Bronchial epithelial cell (primary cell): ENCODE data around the gene SLC39A6. TPM values are rescaled to one million over a fixed set of nuclear protein-coding genes. Genes with fewer than 3 reads are reported as not detected.
"Not testable (repeated sequence)": the region's sequence is repeated elsewhere in the genome, so short reads cannot be mapped to it uniquely, and the experiment has no call there.

Source experiments
- DNase-seq: peaks from one replicate; pipeline ENCODE4 v3.0.0-alpha.2; 2010; ENCODE audit warnings: low read depth
- FAIRE-seq: peaks from 2 replicates; lab custom pipeline; 2011; peaks lifted over from hg19 to GRCh38; lab: Jason Lieb, UNC
- H3K27me3 ChIP-seq: 2 replicates; pipeline ENCODE4 v1.5.1; 2011; ENCODE audit warnings: low read length; ENCODE audit not compliant: control insufficient read depth, insufficient read depth
- H3K36me3 ChIP-seq: 2 replicates; pipeline ENCODE4 v1.5.1; 2011; ENCODE audit warnings: low read length; ENCODE audit not compliant: control insufficient read depth, insufficient read depth
- H3K4me3 ChIP-seq: 2 replicates; pipeline ENCODE4 v1.5.1; 2011; ENCODE audit warnings: mild to moderate bottlenecking, low read depth, low read length, control low read depth
- total RNA-seq: library from RNA; depleted of rRNA; stranded (reverse); fragments of >200 nt; gene quantifications from 2 replicates; pipeline ENCODE4 v1.2.1, GENCODE V29; 2014
- TF ChIP-seq, protein P1 (sequence below): IDR thresholded peaks from 2 replicates; pipeline ENCODE4 v1.5.1; 2011; ENCODE audit warnings: mild to moderate bottlenecking, moderate library complexity, low read length, control low read depth, inconsistent platforms; ENCODE audit not compliant: insufficient read depth, severe bottlenecking

Gene SLC39A6
- total RNA-seq, 1 donor from 2014 or later: 152 TPM

DNA sequence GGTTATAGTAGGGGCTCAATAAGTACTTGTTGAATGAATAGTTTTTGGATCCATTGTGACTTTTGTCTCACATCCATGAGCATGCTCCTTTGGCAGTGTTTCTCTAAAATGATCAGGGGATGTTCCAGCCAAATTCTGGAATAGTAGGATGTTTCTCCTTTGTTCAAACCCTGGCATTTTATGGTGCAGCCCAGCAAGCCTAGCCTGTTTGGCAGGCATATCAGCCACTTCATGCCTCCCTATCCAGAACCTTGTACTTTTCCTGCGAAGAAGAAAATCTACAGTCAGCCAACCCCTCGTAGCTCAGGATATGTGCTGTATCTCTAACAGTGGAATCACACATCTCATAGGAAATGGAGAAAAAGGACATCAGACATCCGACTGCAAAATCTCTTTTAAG is 34.7 kb downstream of the SLC39A6 start:
- Histone ChIP-seq H3K4me3 (no peak overlapping the region), H3K27me3 (no peaks in the 10 kb centered on the region), H3K36me3 (no peaks in the 10 kb centered on the region)
- TF ChIP-seq, protein P1, sequence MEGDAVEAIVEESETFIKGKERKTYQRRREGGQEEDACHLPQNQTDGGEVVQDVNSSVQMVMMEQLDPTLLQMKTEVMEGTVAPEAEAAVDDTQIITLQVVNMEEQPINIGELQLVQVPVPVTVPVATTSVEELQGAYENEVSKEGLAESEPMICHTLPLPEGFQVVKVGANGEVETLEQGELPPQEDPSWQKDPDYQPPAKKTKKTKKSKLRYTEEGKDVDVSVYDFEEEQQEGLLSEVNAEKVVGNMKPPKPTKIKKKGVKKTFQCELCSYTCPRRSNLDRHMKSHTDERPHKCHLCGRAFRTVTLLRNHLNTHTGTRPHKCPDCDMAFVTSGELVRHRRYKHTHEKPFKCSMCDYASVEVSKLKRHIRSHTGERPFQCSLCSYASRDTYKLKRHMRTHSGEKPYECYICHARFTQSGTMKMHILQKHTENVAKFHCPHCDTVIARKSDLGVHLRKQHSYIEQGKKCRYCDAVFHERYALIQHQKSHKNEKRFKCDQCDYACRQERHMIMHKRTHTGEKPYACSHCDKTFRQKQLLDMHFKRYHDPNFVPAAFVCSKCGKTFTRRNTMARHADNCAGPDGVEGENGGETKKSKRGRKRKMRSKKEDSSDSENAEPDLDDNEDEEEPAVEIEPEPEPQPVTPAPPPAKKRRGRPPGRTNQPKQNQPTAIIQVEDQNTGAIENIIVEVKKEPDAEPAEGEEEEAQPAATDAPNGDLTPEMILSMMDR: no peak
- no peak for FAIRE-seq
- DNase-seq: no peak

DNA sequence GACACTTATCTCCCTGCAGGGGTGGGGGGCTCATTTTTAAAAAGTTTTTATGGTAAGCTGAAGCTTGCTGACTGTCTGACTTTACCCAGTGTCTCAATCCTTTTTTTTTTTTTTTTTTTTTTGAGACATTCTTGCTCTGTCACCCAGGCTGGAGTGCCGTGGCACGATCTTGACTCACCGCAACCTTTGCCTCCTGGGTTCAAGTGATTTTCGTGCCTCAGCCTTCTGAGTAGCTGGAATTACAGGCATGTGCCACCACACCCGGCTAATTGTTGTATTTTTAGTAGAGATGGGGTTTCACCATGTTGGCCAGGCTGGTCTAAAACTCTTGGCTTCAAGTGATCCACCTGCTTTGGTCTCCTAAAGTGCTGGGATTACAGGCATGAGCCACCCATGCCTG is 37.0 kb downstream of the SLC39A6 start:
- not testable (repeated sequence) for H3K4me3 ChIP-seq, FAIRE-seq, DNase-seq, H3K36me3 ChIP-seq, H3K27me3 ChIP-seq

DNA sequence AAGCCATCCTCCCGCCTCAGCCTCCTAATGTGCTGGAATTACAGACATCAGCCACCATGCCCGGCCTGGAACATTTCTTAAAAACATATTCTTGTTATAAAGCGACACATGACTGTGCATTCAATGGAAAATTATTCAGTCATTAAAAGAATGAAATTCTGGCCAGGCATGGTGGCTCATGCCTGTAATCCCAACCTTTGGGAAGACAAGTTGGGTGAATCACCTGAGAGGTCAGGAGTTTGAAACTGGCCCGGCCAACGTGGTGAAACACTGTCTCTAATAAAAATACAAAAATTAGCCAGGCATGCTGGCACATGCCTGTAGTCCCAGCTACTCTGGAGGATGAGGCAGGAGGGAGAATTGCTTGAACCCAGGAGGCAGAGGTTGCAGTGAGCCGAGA is 40.1 kb downstream of the SLC39A6 start:
- H3K27me3 ChIP-seq: no peaks in the 10 kb centered on the region
- TF ChIP-seq, protein P1: no peak
- H3K36me3 ChIP-seq: no peaks in the 10 kb centered on the region
- H3K4me3 ChIP-seq: no peak overlapping the region
- FAIRE-seq (no peak), DNase-seq (peak; percentile 87)

DNA sequence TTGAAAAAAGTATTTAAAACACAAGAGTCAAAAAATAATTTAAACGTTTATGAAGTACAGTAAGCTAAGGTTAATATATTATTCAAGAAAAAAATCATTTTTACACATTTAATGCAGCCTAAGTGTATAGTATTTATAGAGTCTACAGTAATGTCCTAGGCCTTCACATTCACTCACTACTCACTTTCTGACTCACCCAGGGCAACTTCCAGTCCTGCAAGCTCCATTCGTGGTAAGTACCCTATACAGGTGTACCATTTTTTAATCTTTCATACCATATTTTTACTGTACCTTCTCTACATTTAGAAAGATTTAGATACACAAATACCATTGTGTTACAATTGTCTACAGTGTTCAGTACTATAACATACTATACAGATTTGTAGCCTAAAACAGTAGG is 40.9 kb downstream of the SLC39A6 start:
- peak; percentile 78 for DNase-seq
- H3K4me3 ChIP-seq: no peak overlapping the region
- no peaks in the 10 kb centered on the region for H3K36me3 ChIP-seq
- no peak for FAIRE-seq
- H3K27me3 ChIP-seq: no peaks in the 10 kb centered on the region
- TF ChIP-seq, protein P1: no peak

DNA sequence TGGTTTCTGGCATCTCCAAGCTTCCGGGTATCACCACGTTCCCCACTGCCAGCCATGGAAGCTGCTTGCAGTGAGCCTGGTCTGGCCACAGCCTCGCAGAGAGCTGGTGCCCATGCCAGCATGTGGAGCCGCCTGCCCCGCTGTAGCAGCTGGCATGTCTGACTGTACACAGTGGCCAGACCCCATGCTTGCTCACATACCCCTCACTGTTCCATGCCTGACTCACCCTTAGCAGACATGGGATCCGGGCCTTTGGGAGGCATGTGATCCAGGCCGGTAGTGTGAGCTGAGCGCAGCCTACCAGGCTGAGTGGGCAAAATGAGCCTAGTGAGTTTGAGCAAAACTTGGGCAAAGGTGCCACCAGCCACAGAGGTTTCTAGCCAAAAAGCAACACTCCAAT is 43.0 kb downstream of the SLC39A6 start:
- TF ChIP-seq, protein P1: no peak
- no peak for DNase-seq
- FAIRE-seq: no peak
- no peaks in the 10 kb centered on the region for H3K36me3 ChIP-seq
- no peaks in the 10 kb centered on the region for H3K27me3 ChIP-seq
- H3K4me3 ChIP-seq: no peak overlapping the region

DNA sequence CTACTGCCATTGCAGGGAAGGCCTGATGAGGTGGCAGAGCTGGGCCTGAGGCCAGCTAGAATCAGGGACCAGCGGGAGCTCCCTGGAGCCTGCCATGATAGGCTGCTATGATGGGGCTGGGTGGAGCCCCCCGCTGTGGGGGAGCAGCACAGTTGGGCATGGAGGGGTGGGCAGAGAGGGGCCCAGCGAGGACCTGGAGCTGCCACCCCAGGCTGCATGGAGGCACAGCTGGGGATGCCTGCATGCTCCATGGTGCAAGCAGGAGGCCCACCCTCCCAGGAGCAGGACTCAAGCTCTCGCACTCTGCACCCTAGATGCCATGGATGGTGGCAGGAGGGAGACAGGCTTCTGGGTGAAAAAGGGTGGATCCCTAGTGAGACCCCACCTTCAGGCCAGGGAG is 43.9 kb downstream of the SLC39A6 start:
- FAIRE-seq (no peak), DNase-seq (no peak)
- no peaks in the 10 kb centered on the region for H3K27me3 ChIP-seq
- TF ChIP-seq, protein P1: no peak
- H3K36me3 ChIP-seq: no peaks in the 10 kb centered on the region
- H3K4me3 ChIP-seq: no peak overlapping the region
